GM23338 (cell line): ENCODE measurements around the gene CAPN10. TPM values are rescaled to one million over a fixed set of nuclear protein-coding genes. Genes with fewer than 3 reads are reported as not detected.

Experiments used
- ATAC-seq: fragments of 200-7000 bp; cut with Tn5 transposase; 3 replicates; pipeline ENCODE4 v1.9.1; 2020
- DNase-seq: peaks from one replicate; pipeline ENCODE4 v3.0.0-alpha.2; 2015; ENCODE audit warnings: low spot score
- H2AFZ ChIP-seq: fragments of 200-600 bp; sonication (generic); 2 replicates; pipeline ENCODE4 v1.8.0; 2016; ENCODE audit warnings: antibody characterized with exemption, mild to moderate bottlenecking, moderate library complexity
- H3F3A ChIP-seq: fragments of 200-600 bp; sonication (generic); replicated peaks from 2 replicates; pipeline ENCODE4 v1.8.0; 2017; ENCODE audit warnings: antibody characterized with exemption, mixed run types, low read depth
- H3K27ac ChIP-seq: fragments of 200-600 bp; sonication (generic); 2 replicates; pipeline ENCODE4 v1.6.1; 2016; ENCODE audit warnings: low read depth
- H3K27me3 ChIP-seq: fragments of 200-600 bp; sonication (generic); 2 replicates; pipeline ENCODE4 v1.8.0; 2016; ENCODE audit warnings: mild to moderate bottlenecking, mixed run types, moderate library complexity; ENCODE audit not compliant: insufficient read depth
- H3K36me3 ChIP-seq: fragments of 200-600 bp; sonication (generic); 2 replicates; pipeline ENCODE4 v1.8.0; 2016; ENCODE audit warnings: mild to moderate bottlenecking; ENCODE audit not compliant: insufficient read depth
- H3K4me1 ChIP-seq: fragments of 200-600 bp; sonication (generic); 2 replicates; pipeline ENCODE4 v1.8.0; 2016; ENCODE audit warnings: mild to moderate bottlenecking, moderate library complexity; ENCODE audit not compliant: insufficient read depth
- H3K4me2 ChIP-seq: fragments of 200-600 bp; sonication (generic); 2 replicates; pipeline ENCODE4 v1.7.1; 2017; ENCODE audit warnings: mixed run types
- H3K4me3 ChIP-seq: fragments of 200-600 bp; sonication (generic); 2 replicates; pipeline ENCODE4 v1.6.1; 2016; ENCODE audit warnings: mixed run types
- H3K79me2 ChIP-seq: fragments of 200-600 bp; sonication (generic); replicated peaks from 2 replicates; pipeline ENCODE4 v1.8.0; 2017; ENCODE audit warnings: mild to moderate bottlenecking; ENCODE audit not compliant: insufficient read depth
- H3K9me2 ChIP-seq: fragments of 200-600 bp; sonication (generic); 2 replicates; pipeline ENCODE4 v1.8.0; 2017; ENCODE audit not compliant: insufficient read depth
- H4K20me1 ChIP-seq: fragments of 200-600 bp; sonication (generic); replicated peaks from 2 replicates; pipeline ENCODE4 v1.8.0; 2017; ENCODE audit warnings: mild to moderate bottlenecking; ENCODE audit not compliant: insufficient read depth
- H3K27ac Mint-ChIP-seq: 2 replicates; pipeline ENCODE4 v1.8.0; 2020; ENCODE audit warnings: inconsistent platforms, mild to moderate bottlenecking, moderate library complexity, mixed read lengths
- H3K27me3 Mint-ChIP-seq: 3 replicates; pipeline ENCODE4 v1.8.0; 2022; ENCODE audit warnings: low read depth, mild to moderate bottlenecking, moderate library complexity, mixed read lengths, inconsistent platforms; ENCODE audit not compliant: insufficient read depth, poor library complexity
- H3K36me3 Mint-ChIP-seq: 3 replicates; pipeline ENCODE4 v1.8.0; 2021; ENCODE audit warnings: low read depth, mild to moderate bottlenecking, inconsistent platforms, moderate library complexity, mixed read lengths
- H3K4me1 Mint-ChIP-seq: 3 replicates; pipeline ENCODE4 v1.8.0; 2020; ENCODE audit warnings: mild to moderate bottlenecking, inconsistent platforms, mixed read lengths
- H3K4me3 Mint-ChIP-seq: 3 replicates; pipeline ENCODE4 v1.8.0; 2021; ENCODE audit warnings: moderate library complexity, mild to moderate bottlenecking, inconsistent platforms, mixed read lengths
- H3K9me3 Mint-ChIP-seq: 3 replicates; pipeline ENCODE4 v1.8.0; 2020; ENCODE audit warnings: moderate library complexity, mild to moderate bottlenecking, inconsistent platforms, mixed read lengths
- CREB1 ChIP-seq: fragments of 250-450 bp; sonication (Bioruptor Pico); IDR thresholded peaks from 2 replicates; pipeline ENCODE4 v1.5.0; 2020; ENCODE audit warnings: low read depth, mild to moderate bottlenecking, moderate library complexity
- JUNB ChIP-seq: IDR thresholded peaks from one replicate; pipeline ENCODE4 v1.6.1; 2016; ENCODE audit warnings: antibody characterized with exemption; ENCODE audit not compliant: unreplicated experiment
- NANOG ChIP-seq: IDR thresholded peaks from 2 replicates; pipeline ENCODE4 v1.6.1; 2016; ENCODE audit warnings: antibody characterized with exemption, borderline replicate concordance
- STAT1 ChIP-seq: IDR thresholded peaks from one replicate; pipeline ENCODE4 v1.6.1; 2016; ENCODE audit warnings: antibody characterized with exemption; ENCODE audit not compliant: unreplicated experiment
- ZNF114 ChIP-seq: fragments of 250-450 bp; sonication (Bioruptor Pico); IDR thresholded peaks from 2 replicates; pipeline ENCODE4 v1.5.0; 2020; ENCODE audit warnings: mild to moderate bottlenecking, moderate library complexity
- ZNF331 ChIP-seq: fragments of 250-450 bp; sonication (Bioruptor Pico); IDR thresholded peaks from 2 replicates; pipeline ENCODE4 v1.5.0; 2020; ENCODE audit warnings: low read depth, mild to moderate bottlenecking, moderate library complexity
- ZNF462 ChIP-seq: fragments of 250-450 bp; sonication (Bioruptor Pico); IDR thresholded peaks from 2 replicates; pipeline ENCODE4 v1.5.0; 2020; ENCODE audit warnings: mild to moderate bottlenecking, moderate library complexity
- polyA plus RNA-seq: library from polyadenylated mRNA; unstranded; fragments of >200 nt; fragmentation: Nextera tagmentation; extraction: Ambion mirVana; gene quantifications from 2 replicates; pipeline ENCODE4 v1.2.1, GENCODE V29; 2016
- total RNA-seq: library from RNA; depleted of rRNA; stranded (reverse); fragments of >200 nt; shearing (Covaris generic); gene quantifications from 2 replicates; pipeline ENCODE4 v1.2.3, GENCODE V29; 2014
- TF ChIP-seq, protein P1 (sequence below): IDR thresholded peaks from 2 replicates; pipeline ENCODE4 v1.6.1; 2016; ENCODE audit warnings: antibody characterized with exemption

Gene CAPN10
- total and polyA plus RNA-seq, 2 experiments from 2014 or later, result 30.2 to 59.8 TPM

GRCh38 chr2:240635121-240635997, 48.8 kb downstream of the CAPN10 start (continued):
- no peak for TF ChIP-seq CREB1 (CRISPR knock-in tag)

DNA sequence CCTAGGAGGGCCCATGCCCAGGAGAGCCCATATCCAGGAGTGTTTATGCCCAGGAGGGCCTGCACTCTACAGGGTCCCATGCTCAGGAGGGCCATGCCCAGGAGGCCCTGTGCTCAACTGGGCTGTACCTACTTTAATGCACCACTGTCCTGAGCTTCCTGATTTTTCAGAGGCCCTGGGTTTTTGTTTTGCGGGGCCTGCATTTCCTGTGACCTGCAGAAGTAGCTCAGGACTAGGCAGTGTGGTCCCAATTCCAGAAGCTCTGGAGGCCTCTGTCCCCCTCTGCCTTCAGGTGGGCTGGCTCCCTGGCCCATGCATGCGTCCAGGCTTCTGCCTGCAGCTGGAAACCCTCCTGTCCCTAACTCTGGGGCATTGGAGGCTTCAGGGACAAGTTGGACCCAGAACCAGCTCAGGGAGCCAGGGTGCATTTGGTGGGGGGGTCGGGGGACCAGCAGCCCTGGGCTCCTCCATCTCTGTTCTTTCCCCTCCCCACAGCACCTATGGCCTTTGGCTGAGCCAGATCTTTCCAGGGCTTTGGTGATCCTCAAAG, 49.5 kb downstream of the CAPN10 start:
- Histone ChIP-seq H3K4me2 (no peak overlapping the region), H2AFZ (no peak overlapping the region), H3K36me3 (no peaks in the 10 kb centered on the region), H3K27me3 (no peaks in the 10 kb centered on the region), H3K4me1 (no peaks in the 10 kb centered on the region), H3K79me2 (no peaks in the 10 kb centered on the region), H3F3A (no peaks in the 10 kb centered on the region), H3K27ac (no peak overlapping the region), H3K4me3 (no peak overlapping the region), H3K9me2 (no peaks in the 10 kb centered on the region), H4K20me1 (no peaks in the 10 kb centered on the region)
- Mint-ChIP-seq H3K27ac (no peak overlapping the region), H3K36me3 (peaks cover 11% of the 10 kb centered on the region), H3K27me3 (peaks cover 11% of the 10 kb centered on the region), H3K4me1 (no peaks in the 10 kb centered on the region), H3K9me3 (peaks cover 52% of the 10 kb centered on the region), H3K4me3 (no peak overlapping the region)
- TF ChIP-seq JUNB, result no peak
- TF ChIP-seq, protein P1, sequence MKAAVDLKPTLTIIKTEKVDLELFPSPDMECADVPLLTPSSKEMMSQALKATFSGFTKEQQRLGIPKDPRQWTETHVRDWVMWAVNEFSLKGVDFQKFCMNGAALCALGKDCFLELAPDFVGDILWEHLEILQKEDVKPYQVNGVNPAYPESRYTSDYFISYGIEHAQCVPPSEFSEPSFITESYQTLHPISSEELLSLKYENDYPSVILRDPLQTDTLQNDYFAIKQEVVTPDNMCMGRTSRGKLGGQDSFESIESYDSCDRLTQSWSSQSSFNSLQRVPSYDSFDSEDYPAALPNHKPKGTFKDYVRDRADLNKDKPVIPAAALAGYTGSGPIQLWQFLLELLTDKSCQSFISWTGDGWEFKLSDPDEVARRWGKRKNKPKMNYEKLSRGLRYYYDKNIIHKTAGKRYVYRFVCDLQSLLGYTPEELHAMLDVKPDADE, result no peak
- no peak for TF ChIP-seq ZNF331 (CRISPR knock-in tag)
- no peak for TF ChIP-seq CREB1 (CRISPR knock-in tag)
- TF ChIP-seq NANOG, result no peak
- no peak for TF ChIP-seq STAT1
- no peak for TF ChIP-seq ZNF114 (CRISPR knock-in tag)
- no peak for TF ChIP-seq ZNF462 (CRISPR knock-in tag)
- ATAC-seq (no peak), DNase-seq (no peak)
